ENCODE results near the gene ST3GAL2.

DNA sequence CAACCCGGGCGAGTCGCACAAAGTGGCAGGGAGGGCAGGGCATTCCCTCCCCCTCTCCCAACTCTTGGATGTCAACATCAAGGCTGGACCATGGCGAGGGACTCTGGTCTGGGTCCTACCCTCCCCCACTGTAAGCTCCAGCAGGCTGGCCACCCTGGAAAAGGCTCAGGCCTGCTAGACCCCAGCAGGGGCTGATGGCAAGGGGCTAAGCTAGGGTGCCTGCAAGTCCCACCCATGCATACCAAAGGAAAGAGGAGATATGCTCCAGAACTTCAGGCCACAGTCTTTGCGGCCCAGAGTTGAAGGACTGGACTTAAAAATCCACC lies 19.9 kb downstream of the ST3GAL2 start:
- TF ChIP-seq GATA3 (IDR thresholded peaks at IDR 0.05; ENCODE audit: low read depth, low read length) = no peak
- TF ChIP-seq GATA2 (IDR thresholded peaks at IDR 0.05; ENCODE audit: low read depth, low read length) = no peak
